ENCODE results near the gene CISD3. TPM values are rescaled to one million over a fixed set of nuclear protein-coding genes. Genes with fewer than 3 reads are reported as not detected.
A peak's percentile ranks its signal among the peaks of the same experiment; 100 is the strongest.

The CISD3 gene
- total and polyA plus RNA-seq, 11 donors, result 21.2 to 80.3 (median 65.1) TPM

- Histone ChIP-seq H3K4me1 (peaks cover 0 to 82% (median 53%) of the 10 kb centered on the region in 12 donors), H3K4me3 (peak overlapping the region in 11 of 12 donors; percentile 64 to 98 (median 93)), H3K36me3 (peaks cover 0 to 15% (median 8%) of the 10 kb centered on the region in 9 donors), H3K27me3 (peaks cover 0 to 27% (median 0%) of the 10 kb centered on the region in 9 donors), H3K27ac (peak overlapping the region; percentile 87 to 99 (median 96)), H3K9me3 (no peaks in the 10 kb centered on the region)
- intact Hi-C loops (cut with DNase I), result loop anchor here in 3 of 10 donors (5.0 kb wide), 4 partner anchors 47 to 402 kb away; partner anchors contain the start of genes PIP4K2B (in 2 of the 3), LASP1 (in 1 of the 3), PLXDC1 (in 1 of the 3) and RPL23 (in 1 of the 3)
- 4 to 10% (median 7%) methylated on average over 8 to 12 of the region's 12 CpGs for WGBS, 4 donors
- DNase-seq (no peak), ATAC-seq (no peak)
- no peak for TF ChIP-seq POLR2A (IDR thresholded peaks at IDR 0.05)
- TF ChIP-seq, protein P1, sequence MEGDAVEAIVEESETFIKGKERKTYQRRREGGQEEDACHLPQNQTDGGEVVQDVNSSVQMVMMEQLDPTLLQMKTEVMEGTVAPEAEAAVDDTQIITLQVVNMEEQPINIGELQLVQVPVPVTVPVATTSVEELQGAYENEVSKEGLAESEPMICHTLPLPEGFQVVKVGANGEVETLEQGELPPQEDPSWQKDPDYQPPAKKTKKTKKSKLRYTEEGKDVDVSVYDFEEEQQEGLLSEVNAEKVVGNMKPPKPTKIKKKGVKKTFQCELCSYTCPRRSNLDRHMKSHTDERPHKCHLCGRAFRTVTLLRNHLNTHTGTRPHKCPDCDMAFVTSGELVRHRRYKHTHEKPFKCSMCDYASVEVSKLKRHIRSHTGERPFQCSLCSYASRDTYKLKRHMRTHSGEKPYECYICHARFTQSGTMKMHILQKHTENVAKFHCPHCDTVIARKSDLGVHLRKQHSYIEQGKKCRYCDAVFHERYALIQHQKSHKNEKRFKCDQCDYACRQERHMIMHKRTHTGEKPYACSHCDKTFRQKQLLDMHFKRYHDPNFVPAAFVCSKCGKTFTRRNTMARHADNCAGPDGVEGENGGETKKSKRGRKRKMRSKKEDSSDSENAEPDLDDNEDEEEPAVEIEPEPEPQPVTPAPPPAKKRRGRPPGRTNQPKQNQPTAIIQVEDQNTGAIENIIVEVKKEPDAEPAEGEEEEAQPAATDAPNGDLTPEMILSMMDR (IDR thresholded peaks at IDR 0.05), result no peak
Observed at GRCh38 chr17:38750044-38750311, 19.8 kb downstream of the CISD3 start.

DNA sequence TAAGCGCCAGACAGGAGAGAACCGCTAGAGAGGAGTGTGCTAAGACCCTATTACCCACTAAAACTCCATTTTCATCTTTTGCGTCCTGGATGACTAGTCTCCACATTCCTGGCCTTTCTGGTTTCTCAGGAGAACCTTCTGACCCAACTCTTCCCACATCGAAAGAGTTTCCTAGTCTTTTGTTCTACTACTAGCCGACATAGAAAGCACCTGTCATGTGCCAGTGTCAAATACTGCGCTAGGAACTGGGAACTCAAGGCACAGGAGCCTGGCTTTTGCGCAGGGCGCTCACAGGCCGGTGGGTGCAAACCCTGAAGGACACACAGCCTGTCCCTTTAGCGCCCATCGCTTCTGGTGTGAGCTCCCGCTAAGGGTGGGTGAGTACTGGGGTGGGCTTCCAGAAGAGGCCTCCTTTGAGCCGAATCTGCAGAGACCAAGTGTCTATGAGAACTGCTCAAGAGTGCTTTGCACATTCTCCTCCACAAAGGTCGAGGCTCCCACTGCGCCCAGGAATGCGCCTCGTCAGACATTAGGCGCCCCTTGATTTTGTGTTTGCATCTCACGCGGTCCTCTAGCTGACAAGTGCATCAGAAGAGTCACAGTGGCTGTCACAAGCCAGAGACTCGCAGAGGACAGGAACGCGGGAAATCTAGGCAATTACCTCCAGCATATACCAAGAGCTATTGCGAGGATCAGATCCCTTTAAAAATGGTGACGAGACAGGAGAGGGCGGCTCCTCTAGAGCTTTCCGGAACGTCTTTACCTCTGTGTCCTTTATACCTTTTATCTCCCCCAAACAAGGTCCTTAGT, 20.4 kb downstream of the CISD3 start:
- Histone ChIP-seq H3K27me3 (peaks cover 0 to 27% (median 0%) of the 10 kb centered on the region in 9 donors), H3K27ac (peak overlapping the region; percentile 87 to 99 (median 96)), H3K4me1 (peaks cover 0 to 77% (median 52%) of the 10 kb centered on the region in 12 donors), H3K36me3 (peaks cover 0 to 18% (median 13%) of the 10 kb centered on the region in 9 donors), H3K9me3 (no peaks in the 10 kb centered on the region), H3K4me3 (peak overlapping the region in 11 of 12 donors; percentile 64 to 99 (median 93))
- DNase-seq (peak in 2 of 5 donors; percentile 22 to 52), ATAC-seq (no peak)
- intact Hi-C loops (cut with DNase I), result loop anchor here in 3 of 10 donors (5.0 kb wide), 4 partner anchors 47 to 402 kb away; partner anchors contain the start of genes PIP4K2B (in 2 of the 3), LASP1 (in 1 of the 3), PLXDC1 (in 1 of the 3) and RPL23 (in 1 of the 3)
- 27 to 40% (median 35%) methylated on average over 28 of the region's 28 CpGs for WGBS, 4 donors
- TF ChIP-seq, protein P1 (IDR thresholded peaks at IDR 0.05), result no peak
- TF ChIP-seq POLR2A (IDR thresholded peaks at IDR 0.05), result no peak

DNA sequence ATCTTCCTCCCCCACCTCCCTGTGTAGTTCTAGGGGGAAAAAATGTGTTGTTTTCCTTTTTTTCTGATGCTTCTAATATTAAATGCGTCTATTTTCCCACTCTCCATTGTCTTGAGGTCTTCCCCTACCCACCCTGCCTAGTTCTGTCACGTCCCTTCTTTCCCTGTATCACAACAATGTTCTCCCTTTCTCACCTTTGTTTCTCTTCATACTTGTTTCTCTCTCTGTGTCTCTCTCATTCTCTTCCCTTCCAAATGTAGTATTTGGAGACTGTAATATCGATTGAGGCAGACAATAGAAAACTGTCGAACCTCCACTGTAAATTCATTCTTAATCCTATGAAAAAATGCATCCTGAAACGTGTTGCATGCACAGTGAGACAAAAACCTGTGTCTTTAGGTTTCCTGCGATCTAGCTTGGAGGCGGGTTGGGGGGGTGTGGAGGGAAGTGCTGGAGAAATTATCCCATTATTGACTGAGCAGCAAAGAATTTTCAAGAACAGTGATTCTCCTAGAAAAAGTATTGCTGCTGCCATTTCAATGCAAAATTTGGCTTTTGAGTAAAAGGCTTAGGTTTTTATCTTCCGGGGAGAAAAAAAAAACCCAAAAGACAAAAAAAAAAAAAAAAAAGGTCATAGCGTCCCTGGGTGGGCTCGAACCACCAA, 21.1 kb downstream of the CISD3 start:
- H3K4me3 ChIP-seq, result peak overlapping the region in 10 of 12 donors; percentile 36 to 99 (median 94)
- no peak for DNase-seq
- H3K27ac ChIP-seq, result peak overlapping the region; percentile 27 to 99 (median 96)
- TF ChIP-seq, protein P1 (IDR thresholded peaks at IDR 0.05), result no peak
- no peak for TF ChIP-seq POLR2A (IDR thresholded peaks at IDR 0.05)
- H3K9me3 ChIP-seq, result no peaks in the 10 kb centered on the region
- ATAC-seq, result no peak
- H3K27me3 ChIP-seq, result peaks cover 0 to 27% (median 0%) of the 10 kb centered on the region in 9 donors
- peaks cover 0 to 73% (median 47%) of the 10 kb centered on the region in 12 donors for H3K4me1 ChIP-seq
- WGBS, 4 donors, result 5 to 7% (median 6%) methylated on average over 10 of the region's 10 CpGs
- intact Hi-C loops (cut with DNase I), result loop anchor here in 3 of 10 donors (5.0 kb wide), 4 partner anchors 46 to 401 kb away; partner anchors contain the start of genes PIP4K2B (in 2 of the 3), LASP1 (in 1 of the 3), PLXDC1 (in 1 of the 3) and RPL23 (in 1 of the 3)
- H3K36me3 ChIP-seq, result peaks cover 0 to 26% (median 20%) of the 10 kb centered on the region in 9 donors

Data from heart left ventricle (tissue), 16 donors.